GM10847 (cell line): ENCODE results near the gene KCNJ6.

ENCODE experiments used
- POLR2A ChIP-seq: IDR thresholded peaks from 2 replicates; pipeline ENCODE4 v1.6.1; 2011; ENCODE audit not compliant: insufficient read length; ENCODE audit errors: extremely low read depth

Gene KCNJ6

GRCh38 chr21:37563641-37564340, 352.5 kb downstream of the KCNJ6 start:
- TF ChIP-seq POLR2A: peak; percentile 67

- no peak for TF ChIP-seq POLR2A
These were observed 353.2 kb downstream of the KCNJ6 start for GRCh38 chr21:37562920-37563640.

DNA sequence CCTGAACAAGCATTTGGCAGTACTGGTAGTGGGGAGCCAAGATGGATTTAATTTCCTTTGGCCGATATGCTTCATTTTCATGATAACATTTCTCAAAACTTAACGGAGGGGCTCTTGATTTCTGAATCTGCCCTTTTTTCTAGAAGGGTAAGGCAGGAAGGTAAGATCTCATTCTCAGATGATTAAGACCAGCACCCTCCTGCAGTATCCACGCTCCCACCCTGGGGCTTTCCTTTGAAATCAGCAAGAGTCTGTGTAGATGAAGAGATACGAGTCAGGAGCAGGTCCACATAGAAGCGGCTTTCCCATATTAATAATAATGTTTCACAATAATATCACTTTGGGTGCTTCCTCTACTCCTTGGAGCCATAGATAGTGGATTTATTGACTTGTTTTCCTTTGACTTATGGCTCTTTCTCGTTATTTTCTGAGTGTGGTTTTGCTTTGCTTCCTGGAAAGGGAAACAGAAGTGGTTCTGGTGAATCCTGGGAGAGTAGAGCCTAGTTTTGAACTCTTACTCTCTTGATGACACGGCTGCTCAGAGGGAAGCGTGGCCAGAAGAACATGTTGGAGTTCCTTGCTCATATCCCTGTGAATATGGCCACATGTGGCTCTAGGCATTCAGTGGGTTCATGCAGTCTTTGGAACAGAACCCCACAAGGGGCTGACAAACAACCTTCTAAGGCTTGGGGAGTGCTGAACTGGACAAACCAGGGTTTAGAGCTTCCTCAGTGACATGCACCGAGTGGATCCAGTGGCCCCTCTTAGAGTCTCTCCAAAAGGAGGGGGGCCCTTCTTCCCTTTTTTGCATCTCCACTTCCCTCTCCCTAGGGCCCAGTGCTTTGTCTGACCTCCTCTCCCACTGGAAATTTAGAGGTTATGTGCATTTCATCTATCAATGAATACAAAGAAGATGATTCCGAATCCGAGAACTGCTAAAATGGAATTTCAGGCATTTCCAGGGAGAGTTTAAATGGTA, 354.0 kb downstream of the KCNJ6 start:
- no peak for TF ChIP-seq POLR2A

GRCh38 chr21:37561506-37561905, 354.8 kb downstream of the KCNJ6 start:
- TF ChIP-seq POLR2A: no peak

DNA sequence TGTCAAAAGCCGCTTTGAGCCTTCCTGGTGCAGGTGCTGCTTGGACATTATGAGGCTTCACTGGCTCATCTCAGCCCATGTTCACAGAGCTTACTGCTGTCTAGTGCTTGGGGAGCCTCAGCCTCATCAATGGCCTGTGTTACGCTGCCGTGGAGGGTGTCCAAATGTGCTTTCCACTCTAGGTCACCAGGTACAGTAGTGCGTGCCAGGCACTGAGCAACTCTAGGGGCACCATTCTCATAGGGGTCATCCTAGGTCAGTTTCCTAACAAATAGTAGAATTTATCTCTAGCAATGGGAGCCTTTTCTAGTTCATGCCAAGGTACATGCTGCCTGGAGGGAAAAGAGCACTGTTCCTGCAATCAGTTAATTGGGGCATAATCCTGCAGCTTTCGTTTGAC, 355.9 kb downstream of the KCNJ6 start:
- TF ChIP-seq POLR2A: no peak

DNA sequence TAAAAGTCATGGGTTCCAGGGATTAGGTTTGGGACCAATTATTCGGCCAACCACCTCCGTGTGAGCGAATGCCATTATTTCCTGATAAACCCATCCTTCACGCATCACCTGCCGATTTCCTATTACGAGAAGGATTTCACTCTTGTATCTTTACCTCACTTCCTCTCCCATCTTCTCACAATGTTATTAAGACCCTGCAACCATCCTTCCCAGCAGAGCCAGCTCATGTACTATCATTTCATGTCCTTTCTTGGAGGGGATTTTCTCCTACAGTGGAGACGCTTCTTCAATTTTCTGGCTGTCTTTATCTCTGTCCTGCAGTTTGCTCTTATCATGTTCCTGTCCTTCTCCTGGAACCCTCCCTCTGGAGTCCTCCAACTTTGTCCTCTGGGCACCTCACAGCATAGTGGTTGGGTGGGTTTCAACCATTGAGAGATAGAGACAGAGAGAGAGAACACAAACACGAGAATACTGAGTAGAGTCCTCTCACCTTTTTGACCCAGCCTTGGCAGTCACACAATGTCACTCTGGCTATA, 357.5 kb downstream of the KCNJ6 start:
- TF ChIP-seq POLR2A: no peak
